GM10248 (cell line): ENCODE data around the gene ANK3.

Experiments
- CTCF ChIA-PET: fragments of 300-600 bp; sonication (Branson Sonifier 250); formaldehyde crosslinking; extraction: SDS; loops from one replicate; lab custom pipeline; 2021; ENCODE audit warnings: antibody characterized with exemption; lab: Yijun Ruan, JAX
- POLR2A ChIA-PET: fragments of 350-650 bp; sonication (Branson Sonifier 250); formaldehyde crosslinking; extraction: SDS; loops from one replicate; lab custom pipeline; 2020; ENCODE audit warnings: antibody characterized with exemption; lab: Yijun Ruan, JAX
- DNase-seq: peaks from one replicate; pipeline ENCODE4 v3.0.0; 2012; ENCODE audit errors: extremely low spot score
- TF ChIP-seq, protein P1 (sequence below): IDR thresholded peaks from 2 replicates; pipeline ENCODE4 v1.5.1; 2012; ENCODE audit warnings: mild to moderate bottlenecking, low read depth; ENCODE audit errors: extremely low read depth, missing control alignments, control extremely low read depth

ANK3 gene

DNA sequence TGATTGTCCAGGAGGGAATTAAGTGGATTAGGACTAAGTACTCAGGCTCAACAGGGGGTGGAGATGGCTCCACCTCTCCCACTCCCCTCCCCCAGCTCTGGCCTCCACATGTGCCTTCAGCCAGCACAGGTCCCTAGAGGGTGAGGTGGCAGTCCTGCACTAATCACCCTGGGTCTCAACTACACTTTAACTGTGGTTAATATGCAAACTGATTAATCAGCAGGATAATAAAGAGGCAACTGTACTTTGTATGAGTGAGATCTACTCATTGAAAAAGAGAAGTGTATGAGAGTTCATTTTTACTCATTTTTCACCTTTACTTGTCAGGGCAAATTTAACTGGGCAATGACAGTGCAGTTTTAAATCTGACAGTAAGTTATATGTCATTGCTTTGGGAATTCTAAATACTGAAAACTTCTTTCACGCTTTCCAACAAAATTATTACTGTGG, 259.5 kb downstream of the ANK3 start:
- TF ChIP-seq, protein P1, sequence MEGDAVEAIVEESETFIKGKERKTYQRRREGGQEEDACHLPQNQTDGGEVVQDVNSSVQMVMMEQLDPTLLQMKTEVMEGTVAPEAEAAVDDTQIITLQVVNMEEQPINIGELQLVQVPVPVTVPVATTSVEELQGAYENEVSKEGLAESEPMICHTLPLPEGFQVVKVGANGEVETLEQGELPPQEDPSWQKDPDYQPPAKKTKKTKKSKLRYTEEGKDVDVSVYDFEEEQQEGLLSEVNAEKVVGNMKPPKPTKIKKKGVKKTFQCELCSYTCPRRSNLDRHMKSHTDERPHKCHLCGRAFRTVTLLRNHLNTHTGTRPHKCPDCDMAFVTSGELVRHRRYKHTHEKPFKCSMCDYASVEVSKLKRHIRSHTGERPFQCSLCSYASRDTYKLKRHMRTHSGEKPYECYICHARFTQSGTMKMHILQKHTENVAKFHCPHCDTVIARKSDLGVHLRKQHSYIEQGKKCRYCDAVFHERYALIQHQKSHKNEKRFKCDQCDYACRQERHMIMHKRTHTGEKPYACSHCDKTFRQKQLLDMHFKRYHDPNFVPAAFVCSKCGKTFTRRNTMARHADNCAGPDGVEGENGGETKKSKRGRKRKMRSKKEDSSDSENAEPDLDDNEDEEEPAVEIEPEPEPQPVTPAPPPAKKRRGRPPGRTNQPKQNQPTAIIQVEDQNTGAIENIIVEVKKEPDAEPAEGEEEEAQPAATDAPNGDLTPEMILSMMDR = no peak
- no peak for DNase-seq
- ChIA-PET CTCF (interaction anchor here (0.9 to 1.4 kb wide), 2 partner anchors 9 to 10 kb away, joined by 3 to 4 read pairs; no protein-coding TSS in a partner anchor), POLR2A (no interaction called here)

DNA sequence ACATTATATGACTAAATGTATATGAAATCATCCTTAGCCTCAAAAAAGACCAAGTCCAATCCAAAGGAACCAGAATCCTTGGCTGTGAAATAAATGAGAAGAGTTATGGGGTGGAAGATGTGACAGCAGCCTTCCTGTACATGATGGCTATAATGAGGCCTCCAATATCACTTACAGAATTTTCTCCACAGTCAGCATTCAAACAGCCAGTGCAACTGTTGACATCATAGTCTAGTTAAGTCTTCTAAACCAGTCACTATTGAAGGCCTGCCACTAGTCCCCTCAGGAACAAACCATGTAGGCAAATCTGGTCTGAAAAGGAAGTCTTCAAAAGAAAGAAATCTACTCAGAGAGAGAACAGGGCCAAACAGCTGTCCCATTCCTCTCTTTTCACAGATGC, 263.8 kb downstream of the ANK3 start:
- POLR2A ChIA-PET = no interaction called here
- no peak for DNase-seq
- CTCF ChIA-PET = no interaction called here
- TF ChIP-seq, protein P1 = no peak

DNA sequence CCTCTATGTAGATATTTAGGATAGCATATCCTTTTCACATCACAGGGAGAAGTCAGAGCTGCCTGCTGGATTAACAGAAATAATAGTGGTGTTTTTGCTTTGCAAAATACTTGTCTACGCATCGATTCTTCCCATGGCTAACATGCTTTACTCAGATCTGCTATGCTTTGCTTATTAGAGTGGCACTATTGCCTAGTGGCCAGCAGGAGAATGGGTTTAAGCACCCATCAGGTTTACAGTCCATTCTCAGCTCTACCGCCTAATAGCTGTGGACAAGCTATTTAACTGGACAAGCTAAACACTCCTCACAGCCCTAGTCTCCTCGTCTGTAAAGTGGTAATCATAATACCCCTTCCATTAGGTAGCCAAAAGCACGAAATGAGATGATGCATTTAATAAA, 265.1 kb downstream of the ANK3 start:
- no peak for DNase-seq
- ChIA-PET POLR2A (no interaction called here), CTCF (no interaction called here)
- TF ChIP-seq, protein P1 = no peak

GRCh38 chr10:60123668-60124067, 266.0 kb downstream of the ANK3 start:
- DNase-seq = no peak
- ChIA-PET POLR2A (no interaction called here), CTCF (interaction anchor here (1.4 kb wide), 1 partner anchor 12 kb away, joined by 5 read pairs; no protein-coding TSS in a partner anchor)
- TF ChIP-seq, protein P1 = no peak

DNA sequence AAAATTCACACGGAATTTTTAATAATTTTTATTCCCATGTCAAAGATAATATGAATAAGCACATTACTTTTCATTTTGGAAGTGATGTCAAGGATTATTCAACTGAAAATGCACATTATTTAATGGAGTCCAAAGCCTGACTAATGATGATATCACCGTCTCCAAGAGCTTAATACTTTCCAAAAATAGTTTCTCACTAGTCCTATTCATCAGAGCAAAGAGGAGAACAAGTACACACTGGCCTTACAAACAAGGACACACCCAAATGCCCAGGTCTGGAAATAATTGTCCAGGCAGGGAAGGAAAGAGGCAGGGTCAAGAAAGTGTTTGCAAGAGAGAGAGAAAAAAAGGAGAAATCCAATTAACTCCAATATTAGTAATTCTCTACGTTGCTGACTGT, 266.5 kb downstream of the ANK3 start:
- TF ChIP-seq, protein P1 = no peak
- no peak for DNase-seq
- ChIA-PET POLR2A (no interaction called here), CTCF (interaction anchor here (1.4 kb wide), 1 partner anchor 12 kb away, joined by 5 read pairs; no protein-coding TSS in a partner anchor)

GRCh38 chr10:60122190-60122589, 267.5 kb downstream of the ANK3 start:
- DNase-seq = no peak
- POLR2A ChIA-PET = no interaction called here
- TF ChIP-seq, protein P1 = no peak
- CTCF ChIA-PET = interaction anchor here (0.7 to 1.4 kb wide), 3 partner anchors 13 to 312 kb away, joined by 3 to 5 read pairs (median 3); no protein-coding TSS in a partner anchor
